ENCODE measurements around the gene HDGFL2.

Gene HDGFL2

GRCh38 chr19:4473763-4474513, 1.8 kb downstream of the HDGFL2 start:
- H2AK5ac ChIP-seq (ENCODE audit: low read length): peak overlapping the region; percentile 58
- no peaks in the 10 kb centered on the region for H3K27me3 ChIP-seq (ENCODE audit: insufficient read depth, low read length, poor library complexity)
- peaks cover 13% of the 10 kb centered on the region for H3K79me1 ChIP-seq (ENCODE audit: low read length)
- peaks cover 2% of the 10 kb centered on the region for H3K4me1 ChIP-seq (ENCODE audit: control insufficient read depth, low read depth, low read length)
- peak overlapping the region; percentile 87 for H3K27ac ChIP-seq (ENCODE audit: low read depth, low read length)
- H2BK120ac ChIP-seq (ENCODE audit: low read depth, low read length): no peak overlapping the region
- peak overlapping the region; percentile 67 for H3K4me3 ChIP-seq (ENCODE audit: low read length)
- H4K5ac ChIP-seq (ENCODE audit: low read length): no peak overlapping the region
- peak overlapping the region; percentile 71 for H3K56ac ChIP-seq (ENCODE audit: low read length)
- H2BK15ac ChIP-seq (replicated peaks; ENCODE audit: low read depth): no peak overlapping the region
- no CpG with 5 or more reads among the region's 23 CpGs for WGBS (ENCODE audit: extremely low coverage, insufficient coverage, low lambda C conversion rate)
- peaks cover 8% of the 10 kb centered on the region for H3K36me3 ChIP-seq (ENCODE audit: control insufficient read depth, insufficient read depth, low read length)
- peak overlapping the region; percentile 8 for H3K18ac ChIP-seq (ENCODE audit: low read length)
- peak overlapping the region; percentile 58 for H3K4me2 ChIP-seq (ENCODE audit: low read length)
- peak overlapping the region; percentile 43 for H3K4ac ChIP-seq (ENCODE audit: low read depth, low read length)
- peak overlapping the region; percentile 45 for H3K23ac ChIP-seq (ENCODE audit: low read length)
- H2BK5ac ChIP-seq (ENCODE audit: low read length): no peak overlapping the region
- H3K79me2 ChIP-seq (ENCODE audit: control insufficient read depth, insufficient read depth, low read length): peaks cover 28% of the 10 kb centered on the region
- H4K8ac ChIP-seq (ENCODE audit: low read depth, low read length): no peak overlapping the region
- peak overlapping the region; percentile 91 for H3K9ac ChIP-seq (ENCODE audit: low read length)
- DNase-seq: peak; percentile 58

- H3K9ac ChIP-seq (ENCODE audit: low read length): peak overlapping the region; percentile 91
- no CpG with 5 or more reads among the region's 13 CpGs for WGBS (ENCODE audit: extremely low coverage, insufficient coverage, low lambda C conversion rate)
- no peak overlapping the region for H2BK15ac ChIP-seq (replicated peaks; ENCODE audit: low read depth)
- peak overlapping the region; percentile 87 for H3K27ac ChIP-seq (ENCODE audit: low read depth, low read length)
- peak overlapping the region; percentile 58 for H3K4me2 ChIP-seq (ENCODE audit: low read length)
- no peak overlapping the region for H4K5ac ChIP-seq (ENCODE audit: low read length)
- peaks cover 8% of the 10 kb centered on the region for H3K36me3 ChIP-seq (ENCODE audit: control insufficient read depth, insufficient read depth, low read length)
- H3K79me1 ChIP-seq (ENCODE audit: low read length): peaks cover 13% of the 10 kb centered on the region
- no peak overlapping the region for H2BK120ac ChIP-seq (ENCODE audit: low read depth, low read length)
- H3K4me1 ChIP-seq (ENCODE audit: control insufficient read depth, low read depth, low read length): peaks cover 2% of the 10 kb centered on the region
- H3K4me3 ChIP-seq (ENCODE audit: low read length): peak overlapping the region; percentile 67
- H3K79me2 ChIP-seq (ENCODE audit: control insufficient read depth, insufficient read depth, low read length): peaks cover 28% of the 10 kb centered on the region
- peak overlapping the region; percentile 8 for H3K18ac ChIP-seq (ENCODE audit: low read length)
- H2BK5ac ChIP-seq (ENCODE audit: low read length): no peak overlapping the region
- no peak overlapping the region for H2AK5ac ChIP-seq (ENCODE audit: low read length)
- no peak overlapping the region for H3K23ac ChIP-seq (ENCODE audit: low read length)
- DNase-seq: peak; percentile 94
- H3K27me3 ChIP-seq (ENCODE audit: insufficient read depth, low read length, poor library complexity): no peaks in the 10 kb centered on the region
- H4K8ac ChIP-seq (ENCODE audit: low read depth, low read length): no peak overlapping the region
- no peak overlapping the region for H3K4ac ChIP-seq (ENCODE audit: low read depth, low read length)
- peak overlapping the region; percentile 71 for H3K56ac ChIP-seq (ENCODE audit: low read length)
Observed at GRCh38 chr19:4474514-4475022, 2.5 kb downstream of the HDGFL2 start.

- H3K4me2 ChIP-seq (ENCODE audit: low read length): no peak overlapping the region
- H3K18ac ChIP-seq (ENCODE audit: low read length): no peak overlapping the region
- H3K79me1 ChIP-seq (ENCODE audit: low read length): peaks cover 13% of the 10 kb centered on the region
- no peak overlapping the region for H2BK5ac ChIP-seq (ENCODE audit: low read length)
- no peak overlapping the region for H3K56ac ChIP-seq (ENCODE audit: low read length)
- H2AK5ac ChIP-seq (ENCODE audit: low read length): no peak overlapping the region
- no peaks in the 10 kb centered on the region for H3K27me3 ChIP-seq (ENCODE audit: insufficient read depth, low read length, poor library complexity)
- no peak overlapping the region for H3K27ac ChIP-seq (ENCODE audit: low read depth, low read length)
- WGBS (ENCODE audit: extremely low coverage, insufficient coverage, low lambda C conversion rate): no CpG with 5 or more reads among the region's 16 CpGs
- H3K79me2 ChIP-seq (ENCODE audit: control insufficient read depth, insufficient read depth, low read length): peaks cover 28% of the 10 kb centered on the region
- H3K4ac ChIP-seq (ENCODE audit: low read depth, low read length): no peak overlapping the region
- no peak overlapping the region for H4K8ac ChIP-seq (ENCODE audit: low read depth, low read length)
- no peak overlapping the region for H2BK15ac ChIP-seq (replicated peaks; ENCODE audit: low read depth)
- peaks cover 8% of the 10 kb centered on the region for H3K36me3 ChIP-seq (ENCODE audit: control insufficient read depth, insufficient read depth, low read length)
- peaks cover 2% of the 10 kb centered on the region for H3K4me1 ChIP-seq (ENCODE audit: control insufficient read depth, low read depth, low read length)
- no peak overlapping the region for H4K5ac ChIP-seq (ENCODE audit: low read length)
- H2BK120ac ChIP-seq (ENCODE audit: low read depth, low read length): no peak overlapping the region
- no peak overlapping the region for H3K4me3 ChIP-seq (ENCODE audit: low read length)
- no peak overlapping the region for H3K23ac ChIP-seq (ENCODE audit: low read length)
- no peak for DNase-seq
- H3K9ac ChIP-seq (ENCODE audit: low read length): no peak overlapping the region
Observed at GRCh38 chr19:4477034-4477801, 5.1 kb downstream of the HDGFL2 start.

GRCh38 chr19:4482721-4483364, 10.7 kb downstream of the HDGFL2 start:
- WGBS (ENCODE audit: extremely low coverage, insufficient coverage, low lambda C conversion rate): no CpG with 5 or more reads among the region's 35 CpGs
- Histone ChIP-seq H3K4ac (ENCODE audit: low read depth, low read length) (no peak overlapping the region), H2BK5ac (ENCODE audit: low read length) (no peak overlapping the region), H2BK120ac (ENCODE audit: low read depth, low read length) (no peak overlapping the region), H2BK15ac (replicated peaks; ENCODE audit: low read depth) (no peak overlapping the region), H3K56ac (ENCODE audit: low read length) (no peak overlapping the region), H3K9ac (ENCODE audit: low read length) (no peak overlapping the region), H4K8ac (ENCODE audit: low read depth, low read length) (no peak overlapping the region), H4K5ac (ENCODE audit: low read length) (no peak overlapping the region), H3K4me1 (ENCODE audit: control insufficient read depth, low read depth, low read length) (no peaks in the 10 kb centered on the region), H3K18ac (ENCODE audit: low read length) (no peak overlapping the region), H3K4me3 (ENCODE audit: low read length) (no peak overlapping the region), H2AK5ac (ENCODE audit: low read length) (no peak overlapping the region), H3K27ac (ENCODE audit: low read depth, low read length) (no peak overlapping the region), H3K79me1 (ENCODE audit: low read length) (no peaks in the 10 kb centered on the region), H3K27me3 (ENCODE audit: insufficient read depth, low read length, poor library complexity) (no peaks in the 10 kb centered on the region), H3K36me3 (ENCODE audit: control insufficient read depth, insufficient read depth, low read length) (no peaks in the 10 kb centered on the region), H3K4me2 (ENCODE audit: low read length) (no peak overlapping the region), H3K79me2 (ENCODE audit: control insufficient read depth, insufficient read depth, low read length) (no peaks in the 10 kb centered on the region), H3K23ac (ENCODE audit: low read length) (no peak overlapping the region)
- no peak for DNase-seq

- H4K8ac ChIP-seq (ENCODE audit: low read depth, low read length): no peak overlapping the region
- no peak overlapping the region for H3K4me3 ChIP-seq (ENCODE audit: low read length)
- no peaks in the 10 kb centered on the region for H3K36me3 ChIP-seq (ENCODE audit: control insufficient read depth, insufficient read depth, low read length)
- no peak overlapping the region for H3K56ac ChIP-seq (ENCODE audit: low read length)
- H3K9ac ChIP-seq (ENCODE audit: low read length): no peak overlapping the region
- no peak overlapping the region for H2BK120ac ChIP-seq (ENCODE audit: low read depth, low read length)
- H2AK5ac ChIP-seq (ENCODE audit: low read length): no peak overlapping the region
- H3K27ac ChIP-seq (ENCODE audit: low read depth, low read length): no peak overlapping the region
- no peak overlapping the region for H2BK15ac ChIP-seq (replicated peaks; ENCODE audit: low read depth)
- H4K5ac ChIP-seq (ENCODE audit: low read length): no peak overlapping the region
- H3K18ac ChIP-seq (ENCODE audit: low read length): no peak overlapping the region
- H3K4me1 ChIP-seq (ENCODE audit: control insufficient read depth, low read depth, low read length): no peaks in the 10 kb centered on the region
- no peak overlapping the region for H3K23ac ChIP-seq (ENCODE audit: low read length)
- H3K79me1 ChIP-seq (ENCODE audit: low read length): no peaks in the 10 kb centered on the region
- H2BK5ac ChIP-seq (ENCODE audit: low read length): no peak overlapping the region
- no peak overlapping the region for H3K4me2 ChIP-seq (ENCODE audit: low read length)
- no CpG with 5 or more reads among the region's 19 CpGs for WGBS (ENCODE audit: extremely low coverage, insufficient coverage, low lambda C conversion rate)
- H3K27me3 ChIP-seq (ENCODE audit: insufficient read depth, low read length, poor library complexity): no peaks in the 10 kb centered on the region
- H3K79me2 ChIP-seq (ENCODE audit: control insufficient read depth, insufficient read depth, low read length): no peaks in the 10 kb centered on the region
- H3K4ac ChIP-seq (ENCODE audit: low read depth, low read length): no peak overlapping the region
- no peak for DNase-seq
Observed at GRCh38 chr19:4483385-4483784, 11.3 kb downstream of the HDGFL2 start.

Measured in mesendoderm (in vitro differentiated cells).